Inferior parietal cortex (tissue), 1 donor: ENCODE measurements around the gene SHMT2.

Experiments
- DNase-seq: peaks from one replicate; pipeline ENCODE4 v3.0.0-alpha.2; 2016; ENCODE audit errors: extremely low spot score

Gene SHMT2

DNA sequence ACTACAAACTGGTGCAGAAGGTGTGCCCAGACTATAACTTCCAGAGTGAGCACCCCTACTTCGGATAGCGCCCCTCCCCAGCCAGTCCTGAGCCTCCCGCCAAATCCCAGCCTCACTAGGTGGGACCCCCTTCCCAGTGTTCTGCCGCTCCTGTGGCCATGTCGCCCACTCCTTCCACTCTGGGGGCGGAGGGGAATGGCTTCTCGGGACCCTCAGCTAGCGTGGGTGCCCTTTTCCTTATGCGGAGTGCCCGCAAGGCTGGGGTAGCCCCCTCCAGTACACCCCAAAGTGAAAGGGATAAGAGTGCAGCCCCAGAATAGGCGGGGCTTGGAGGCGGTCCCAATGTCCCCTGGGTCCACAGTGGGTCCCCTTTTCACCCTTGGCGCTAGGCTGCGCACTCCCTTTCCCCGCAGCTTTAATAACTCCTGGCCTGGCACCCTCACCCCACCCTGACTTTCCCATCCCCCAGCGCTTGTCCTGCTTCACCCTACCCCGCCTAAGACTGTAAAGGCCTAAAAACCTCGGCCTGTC is 3.8 kb upstream of the SHMT2 start:
- DNase-seq = no peak

DNA sequence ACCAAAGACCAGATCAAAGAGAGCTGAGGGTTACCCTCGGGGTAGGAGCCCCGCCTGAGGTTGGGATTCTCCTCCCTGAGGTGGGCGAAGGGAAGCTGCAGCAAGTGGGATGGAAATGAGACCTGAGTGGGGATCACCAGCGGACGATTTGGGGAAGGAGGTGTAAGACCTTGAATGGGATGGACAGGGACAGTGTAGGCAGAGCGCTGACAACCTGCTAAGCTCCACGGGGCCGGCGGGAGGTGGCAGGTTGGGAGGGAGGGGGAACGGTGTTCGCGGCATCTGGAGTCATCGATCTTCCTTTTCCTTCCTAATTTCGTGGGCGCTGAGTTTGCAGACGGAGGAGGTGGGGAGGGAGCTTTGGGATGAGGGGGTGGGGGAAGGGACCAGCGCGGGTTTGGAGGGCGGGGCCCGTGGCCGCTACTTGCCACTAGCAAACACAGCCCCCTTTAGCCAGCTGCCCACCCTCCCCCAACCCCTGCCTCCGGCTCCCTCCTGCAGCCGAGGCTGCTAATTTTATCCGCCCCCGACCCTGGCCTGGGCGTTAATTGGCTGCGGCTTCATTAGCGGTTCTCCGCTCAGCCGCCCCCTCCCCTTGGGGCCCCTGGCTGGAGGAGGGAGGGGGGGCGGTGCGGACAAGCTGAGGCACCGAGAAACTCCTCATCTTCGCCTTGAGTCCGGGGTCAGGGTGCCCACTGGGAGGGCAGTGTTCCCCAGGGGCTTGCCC is 2.8 kb upstream of the SHMT2 start:
- no peak for DNase-seq

DNA sequence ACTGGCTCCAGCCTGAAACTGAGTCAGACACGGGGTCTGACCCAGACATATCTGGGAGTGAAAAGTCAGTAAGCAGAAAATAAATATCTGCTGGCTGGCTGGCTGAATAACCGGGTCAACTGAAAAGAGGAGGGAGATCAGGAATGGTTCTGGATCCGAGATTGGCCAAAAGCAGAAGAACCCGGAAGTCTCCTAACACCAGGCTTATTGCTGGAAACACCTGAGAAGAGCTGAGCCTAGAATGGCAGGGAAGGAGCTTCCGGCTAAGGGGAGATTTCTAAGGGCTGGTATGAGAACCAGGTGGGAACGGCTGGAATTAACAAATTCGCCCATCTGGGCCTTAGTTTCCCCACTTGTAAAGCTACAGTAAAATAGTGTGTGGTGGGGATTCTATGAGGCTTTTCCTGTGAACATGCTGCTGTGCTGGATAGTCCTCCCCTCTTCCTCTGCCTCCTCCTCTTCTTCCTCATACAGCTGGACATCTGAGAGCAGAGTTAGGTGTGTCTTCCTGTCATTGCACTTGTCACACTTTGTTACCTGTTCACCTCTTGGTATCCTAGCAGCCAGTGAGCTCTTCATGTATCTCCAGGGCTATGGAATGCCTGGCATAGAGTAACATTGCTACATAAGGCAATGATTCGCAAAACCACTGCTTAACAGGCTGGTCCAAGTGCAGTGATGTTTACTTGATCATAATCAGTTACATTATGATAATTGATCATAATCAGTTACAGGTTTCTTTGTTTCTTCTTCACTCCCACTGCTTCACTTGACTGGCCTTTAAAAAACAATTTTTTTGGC is 2.0 kb upstream of the SHMT2 start:
- DNase-seq = no peak

- no peak for DNase-seq
Observed at GRCh38 chr12:57229046-57229633, 371 bp upstream of the SHMT2 start.

DNA sequence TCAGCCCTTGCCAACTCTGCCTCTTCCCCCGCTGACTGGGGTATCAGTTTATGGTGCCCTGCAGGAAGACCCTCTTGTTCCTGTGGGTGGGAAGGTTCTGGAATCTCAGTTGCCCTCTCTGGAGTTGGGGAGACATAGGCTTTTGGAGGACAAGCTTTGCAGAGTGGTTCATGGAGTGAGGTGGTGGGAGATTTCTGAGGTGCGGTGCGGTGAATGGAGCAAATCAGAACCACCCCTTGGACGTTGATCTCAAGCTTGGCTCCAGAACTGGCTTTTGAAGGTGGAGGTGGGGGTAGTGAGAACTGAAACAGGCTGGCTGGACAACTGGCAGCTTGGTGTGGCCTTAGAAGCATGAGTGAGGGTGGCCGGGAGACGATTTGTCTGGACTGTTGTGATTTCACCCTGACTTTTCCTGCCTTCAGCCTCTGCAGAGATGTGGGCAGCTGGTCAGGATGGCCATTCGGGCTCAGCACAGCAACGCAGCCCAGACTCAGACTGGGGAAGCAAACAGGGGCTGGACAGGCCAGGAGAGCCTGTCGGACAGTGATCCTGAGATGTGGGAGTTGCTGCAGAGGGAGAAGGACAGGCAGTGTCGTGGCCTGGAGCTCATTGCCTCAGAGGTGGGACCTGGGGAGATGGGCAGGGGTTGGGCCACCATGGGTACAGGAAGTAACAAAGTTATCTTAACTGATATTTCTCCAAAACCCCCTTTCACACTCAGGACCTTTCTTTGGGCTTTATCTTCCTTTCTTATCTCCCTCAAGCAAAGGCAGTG is 1.1 kb downstream of the SHMT2 start:
- no peak for DNase-seq

DNA sequence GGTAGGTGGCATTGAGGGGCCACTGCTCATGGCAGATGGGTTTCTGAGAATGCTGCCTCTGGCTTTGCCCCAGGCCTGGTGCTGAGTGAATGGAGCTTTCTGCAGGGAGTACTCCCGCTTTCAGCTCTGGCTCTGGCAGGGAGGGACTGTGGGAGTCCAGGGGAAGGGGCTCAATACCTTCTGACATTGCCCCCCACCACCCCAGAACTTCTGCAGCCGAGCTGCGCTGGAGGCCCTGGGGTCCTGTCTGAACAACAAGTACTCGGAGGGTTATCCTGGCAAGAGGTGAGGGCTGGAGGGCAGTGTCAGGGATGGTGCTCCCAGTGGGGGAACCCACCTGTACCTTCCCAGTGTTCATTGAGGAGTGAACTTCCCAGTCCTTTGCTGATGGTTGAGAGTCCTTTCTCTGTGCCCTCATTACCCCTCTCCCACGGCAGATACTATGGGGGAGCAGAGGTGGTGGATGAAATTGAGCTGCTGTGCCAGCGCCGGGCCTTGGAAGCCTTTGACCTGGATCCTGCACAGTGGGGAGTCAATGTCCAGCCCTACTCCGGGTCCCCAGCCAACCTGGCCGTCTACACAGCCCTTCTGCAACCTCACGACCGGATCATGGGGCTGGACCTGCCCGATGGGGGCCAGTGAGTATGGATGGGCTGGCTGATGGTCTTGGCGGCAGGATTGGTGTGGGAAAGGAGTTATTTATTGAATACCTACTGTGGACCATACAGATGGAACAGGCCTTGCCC is 1.9 kb downstream of the SHMT2 start:
- DNase-seq = no peak

- DNase-seq = no peak
Observed at GRCh38 chr12:57232156-57232756, 2.7 kb downstream of the SHMT2 start.

DNA sequence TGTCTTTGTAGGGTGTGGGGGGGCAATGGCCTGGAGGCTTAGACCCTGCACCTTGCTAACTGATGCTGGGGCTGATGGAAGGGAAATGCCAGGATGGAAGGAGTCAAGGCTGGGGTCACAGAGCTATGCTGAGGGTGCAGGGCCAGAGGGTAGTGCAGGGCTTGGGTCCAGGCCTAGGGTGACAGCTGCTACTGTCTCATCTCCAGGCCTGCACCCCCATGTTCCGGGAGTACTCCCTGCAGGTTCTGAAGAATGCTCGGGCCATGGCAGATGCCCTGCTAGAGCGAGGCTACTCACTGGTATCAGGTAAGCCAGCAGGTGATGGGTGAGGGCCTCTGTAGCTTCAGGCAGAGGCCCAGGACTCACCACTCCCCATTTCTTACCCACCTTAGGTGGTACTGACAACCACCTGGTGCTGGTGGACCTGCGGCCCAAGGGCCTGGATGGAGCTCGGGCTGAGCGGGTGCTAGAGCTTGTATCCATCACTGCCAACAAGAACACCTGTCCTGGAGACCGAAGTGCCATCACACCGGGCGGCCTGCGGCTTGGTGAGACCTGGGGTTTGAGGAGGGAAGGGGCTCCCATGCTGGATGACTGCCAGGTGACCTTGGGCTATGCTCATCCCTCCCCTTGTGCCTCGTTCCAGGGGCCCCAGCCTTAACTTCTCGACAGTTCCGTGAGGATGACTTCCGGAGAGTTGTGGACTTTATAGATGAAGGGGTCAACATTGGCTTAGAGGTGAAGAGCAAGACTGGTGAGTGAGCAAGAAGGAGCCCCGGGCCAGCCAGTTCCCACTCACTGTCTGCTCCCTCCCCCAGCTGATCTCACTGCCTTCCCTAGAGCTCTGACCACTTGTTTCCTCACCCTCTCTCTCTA is 4.1 kb downstream of the SHMT2 start:
- DNase-seq = no peak

- no peak for DNase-seq
Observed at GRCh38 chr12:57234233-57234570, 4.7 kb downstream of the SHMT2 start.

GRCh38 chr12:57234571-57235016 is 5.1 kb downstream of the SHMT2 start:
- no peak for DNase-seq

- DNase-seq = no peak
Observed at GRCh38 chr12:57235017-57235727, 5.7 kb downstream of the SHMT2 start.

DNA sequence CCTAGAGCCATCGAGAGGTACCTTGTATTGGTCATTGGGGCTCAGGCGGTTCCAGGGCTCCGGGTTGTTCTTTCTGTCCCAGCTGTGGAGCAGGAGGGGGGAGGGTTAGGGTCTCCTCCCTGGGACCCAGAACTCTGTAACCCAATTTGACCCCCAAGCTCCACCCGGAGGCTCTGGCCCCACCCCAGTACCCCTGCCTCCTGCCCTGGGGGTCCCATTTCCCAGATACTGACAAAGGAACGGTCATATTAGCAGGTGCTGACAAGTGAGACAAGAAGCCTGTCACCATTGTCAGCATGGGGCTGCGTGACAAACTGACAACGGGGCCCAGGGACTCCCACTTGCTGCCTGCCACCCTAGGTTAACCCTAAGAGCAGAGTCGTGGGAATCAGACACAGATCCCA is 6.2 kb downstream of the SHMT2 start:
- no peak for DNase-seq

- no peak for DNase-seq
Observed at GRCh38 chr12:57236201-57236924, 6.9 kb downstream of the SHMT2 start.

GRCh38 chr12:57236925-57237595 is 7.5 kb downstream of the SHMT2 start:
- no peak for DNase-seq

- DNase-seq = no peak
Observed at GRCh38 chr12:57237596-57237931, 8.1 kb downstream of the SHMT2 start.

DNA sequence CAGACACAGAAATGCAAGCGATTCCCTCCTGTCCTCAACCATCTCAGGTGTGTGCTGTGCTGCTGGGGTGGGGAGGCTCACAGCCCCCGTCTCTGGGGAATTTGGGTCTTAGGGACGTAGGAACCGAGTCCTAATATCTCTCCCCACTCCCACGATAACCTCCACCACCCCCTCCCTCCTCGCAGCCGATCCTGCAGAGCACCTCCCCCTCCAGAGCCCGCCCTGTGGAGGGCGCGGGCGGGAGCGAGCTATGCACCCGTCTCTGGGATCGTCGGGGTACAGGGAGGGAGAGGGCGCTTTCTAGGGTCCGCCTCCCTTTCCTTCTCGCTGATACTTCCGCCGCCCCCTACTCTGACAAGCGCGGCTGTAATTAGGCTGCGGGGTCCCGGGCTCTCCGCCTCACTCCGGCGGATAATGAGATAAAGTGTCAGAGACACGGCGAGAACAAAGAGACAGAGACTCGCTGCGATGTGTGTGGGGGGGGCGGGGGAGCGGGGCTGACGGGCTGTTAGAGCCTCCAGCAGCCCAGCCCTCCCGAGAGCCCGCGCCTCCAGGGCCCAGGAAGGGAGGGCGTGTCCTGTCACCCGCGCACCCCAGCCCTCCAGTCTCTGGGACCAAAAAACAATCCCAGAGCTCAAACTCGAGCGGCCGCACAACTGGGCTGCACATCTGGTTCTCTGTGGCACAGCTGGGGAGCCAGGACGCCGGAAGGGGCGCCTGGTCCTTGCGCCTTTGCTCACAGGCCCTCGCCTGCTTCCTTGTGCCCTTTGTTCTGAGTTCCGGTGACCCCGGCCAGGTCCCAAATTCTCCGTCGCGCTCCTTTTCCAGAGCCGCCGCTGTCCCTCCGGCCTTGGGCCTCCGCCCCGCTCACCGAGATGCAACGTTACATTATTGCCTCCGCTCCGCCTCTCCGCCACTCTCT is 8.7 kb downstream of the SHMT2 start:
- DNase-seq = no peak
